Lower lobe of right lung (tissue), 2 donors: Measurements from ENCODE around the gene CHRNG. TPM values are rescaled to one million over a fixed set of nuclear protein-coding genes. Genes with fewer than 3 reads are reported as not detected.

ENCODE experiments used
- ATAC-seq, 2 donors: fragments of 200-7000 bp; cut with Tn5 transposase; one replicate each; pipeline ENCODE4 v1.9.1; 2020 to 2022; ENCODE audit warnings: mild to moderate bottlenecking in 2 of 2, moderate library complexity in 2 of 2
- DNase-seq: peaks from one replicate; pipeline ENCODE4 v3.0.0-alpha.2; 2020
- H3K27ac ChIP-seq: fragments of 200-600 bp; one replicate; pipeline ENCODE4 v1.8.0; 2022
- H3K27me3 ChIP-seq: fragments of 200-600 bp; one replicate; pipeline ENCODE4 v1.8.0; 2022; ENCODE audit warnings: low read depth
- H3K36me3 ChIP-seq: fragments of 200-600 bp; one replicate; pipeline ENCODE4 v1.8.0; 2022; ENCODE audit warnings: mild to moderate bottlenecking
- H3K4me1 ChIP-seq: fragments of 200-600 bp; one replicate; pipeline ENCODE4 v1.8.0; 2022
- H3K4me3 ChIP-seq: fragments of 200-600 bp; one replicate; pipeline ENCODE4 v1.8.0; 2022; ENCODE audit warnings: mild to moderate bottlenecking
- H3K9me3 ChIP-seq: fragments of 200-600 bp; one replicate; pipeline ENCODE4 v1.8.0; 2022
- intact Hi-C: fragments of 100-400 bp; cut with DNase I; formaldehyde crosslinking; loops from one replicate; pipeline ENCODE4 v1.11.0; 2022
- total RNA-seq: library from RNA; stranded (reverse); fragmentation: NEBNext Ultra II Directional; extraction: Animal tissue kit (Norgen Biotek cat#: 25700); gene quantifications from one replicate; pipeline ENCODE4 v1.2.1, GENCODE V29; 2021
- TF ChIP-seq, protein P1 (sequence below): fragments of 200-600 bp; IDR thresholded peaks from one replicate; pipeline ENCODE4 v1.8.0; 2022; ENCODE audit warnings: antibody characterized with exemption, mild to moderate bottlenecking
- donor health status: DM: no; HTN: yes; CAD: no; lungs with severe emphysema.

Gene CHRNG
- total RNA-seq, 1 donor from 2014 or later: not detected

DNA sequence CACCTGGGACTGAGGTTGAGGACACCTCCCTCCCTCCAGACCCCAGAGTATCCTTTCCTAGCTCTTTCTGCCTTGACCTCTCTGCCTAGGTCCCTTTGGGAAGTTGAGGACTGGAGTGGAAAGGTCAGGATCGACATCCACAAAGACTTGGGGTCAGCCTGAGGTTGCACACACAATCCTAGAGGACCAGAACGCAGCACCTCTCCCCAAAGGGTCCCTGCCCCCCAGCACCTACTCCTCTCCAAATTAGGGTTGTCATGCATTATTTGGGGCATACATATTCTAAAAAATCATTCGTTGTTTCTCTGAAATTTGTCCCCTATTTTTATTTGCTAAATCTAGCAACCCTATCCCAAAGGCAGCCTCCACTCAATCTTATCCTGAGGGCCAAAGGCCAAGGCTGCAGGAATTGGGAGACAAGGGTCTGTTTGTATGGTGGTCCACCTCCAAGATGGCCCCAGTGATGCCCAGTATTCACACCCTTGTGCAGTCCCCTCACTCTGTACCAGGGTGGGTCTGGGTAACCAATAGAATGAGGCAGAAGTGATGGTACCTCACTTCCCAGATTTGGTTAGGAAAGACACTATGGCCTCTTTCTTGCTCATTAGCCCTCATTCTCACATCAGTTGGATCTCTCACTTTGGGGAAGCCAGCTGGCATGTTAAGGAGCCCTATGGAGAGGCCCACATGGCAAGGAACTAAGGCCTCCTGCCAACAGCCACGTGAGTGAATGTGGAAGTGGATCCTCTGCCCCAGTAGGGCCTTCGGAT, 3.5 kb upstream of the CHRNG start:
- Histone ChIP-seq H3K36me3 (no peaks in the 10 kb centered on the region), H3K27me3 (peaks cover 5% of the 10 kb centered on the region), H3K4me1 (no peaks in the 10 kb centered on the region), H3K9me3 (no peaks in the 10 kb centered on the region), H3K4me3 (no peak overlapping the region), H3K27ac (no peak overlapping the region)
- intact Hi-C loops: no loop called here
- ATAC-seq: no peak
- DNase-seq: no peak
- TF ChIP-seq, protein P1, sequence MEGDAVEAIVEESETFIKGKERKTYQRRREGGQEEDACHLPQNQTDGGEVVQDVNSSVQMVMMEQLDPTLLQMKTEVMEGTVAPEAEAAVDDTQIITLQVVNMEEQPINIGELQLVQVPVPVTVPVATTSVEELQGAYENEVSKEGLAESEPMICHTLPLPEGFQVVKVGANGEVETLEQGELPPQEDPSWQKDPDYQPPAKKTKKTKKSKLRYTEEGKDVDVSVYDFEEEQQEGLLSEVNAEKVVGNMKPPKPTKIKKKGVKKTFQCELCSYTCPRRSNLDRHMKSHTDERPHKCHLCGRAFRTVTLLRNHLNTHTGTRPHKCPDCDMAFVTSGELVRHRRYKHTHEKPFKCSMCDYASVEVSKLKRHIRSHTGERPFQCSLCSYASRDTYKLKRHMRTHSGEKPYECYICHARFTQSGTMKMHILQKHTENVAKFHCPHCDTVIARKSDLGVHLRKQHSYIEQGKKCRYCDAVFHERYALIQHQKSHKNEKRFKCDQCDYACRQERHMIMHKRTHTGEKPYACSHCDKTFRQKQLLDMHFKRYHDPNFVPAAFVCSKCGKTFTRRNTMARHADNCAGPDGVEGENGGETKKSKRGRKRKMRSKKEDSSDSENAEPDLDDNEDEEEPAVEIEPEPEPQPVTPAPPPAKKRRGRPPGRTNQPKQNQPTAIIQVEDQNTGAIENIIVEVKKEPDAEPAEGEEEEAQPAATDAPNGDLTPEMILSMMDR: no peak

DNA sequence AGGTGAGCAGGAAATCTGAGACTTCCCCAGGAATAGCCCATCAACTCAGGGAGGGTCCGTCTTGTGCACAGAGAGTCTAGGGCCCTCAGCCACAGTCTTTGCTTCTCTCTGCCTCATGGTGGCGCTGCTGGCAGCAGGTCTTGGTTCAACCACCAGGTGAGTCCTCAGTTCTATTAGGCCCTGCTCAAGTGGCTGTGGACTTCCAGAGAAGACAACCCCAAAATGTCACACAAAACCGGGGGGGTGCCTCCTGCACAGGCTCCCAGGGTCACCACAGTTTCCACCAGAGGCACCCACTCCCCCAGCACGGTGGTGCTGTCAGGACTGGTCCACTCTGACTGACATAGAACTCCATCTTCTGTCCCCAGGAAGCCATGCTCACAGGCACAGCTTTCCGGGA, 2.4 kb upstream of the CHRNG start:
- DNase-seq (peak; percentile 54), ATAC-seq (peak in 1 of 2 donors; percentile 24)
- Histone ChIP-seq H3K36me3 (no peaks in the 10 kb centered on the region), H3K27ac (no peak overlapping the region), H3K9me3 (no peaks in the 10 kb centered on the region), H3K27me3 (peaks cover 5% of the 10 kb centered on the region), H3K4me3 (no peak overlapping the region), H3K4me1 (no peaks in the 10 kb centered on the region)
- intact Hi-C loops: no loop called here
- TF ChIP-seq, protein P1: peak; percentile 37

DNA sequence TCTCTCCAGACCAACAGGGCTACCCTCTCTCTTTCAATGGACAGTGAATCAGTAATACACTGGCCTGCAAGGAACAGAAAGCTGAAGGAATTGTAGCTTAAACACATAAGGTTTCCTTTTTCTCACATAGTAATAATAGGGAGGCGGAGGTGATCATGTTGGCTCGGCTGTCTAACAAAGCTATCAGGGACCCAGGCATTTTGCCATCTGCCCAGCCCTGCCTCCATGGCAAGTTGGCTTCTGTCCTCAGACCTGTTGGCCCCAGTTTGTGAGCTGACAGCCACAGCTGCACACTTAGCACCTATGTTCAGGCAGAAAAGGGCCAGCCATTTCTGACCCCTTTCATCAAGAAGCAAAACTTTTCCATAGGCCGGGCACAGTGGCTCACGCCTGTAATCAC, 2.0 kb upstream of the CHRNG start:
- intact Hi-C loops: no loop called here
- TF ChIP-seq, protein P1: no peak
- no peaks in the 10 kb centered on the region for H3K9me3 ChIP-seq
- no peak overlapping the region for H3K27ac ChIP-seq
- no peak for ATAC-seq
- no peaks in the 10 kb centered on the region for H3K36me3 ChIP-seq
- peaks cover 5% of the 10 kb centered on the region for H3K27me3 ChIP-seq
- H3K4me1 ChIP-seq: no peaks in the 10 kb centered on the region
- H3K4me3 ChIP-seq: no peak overlapping the region
- DNase-seq: peak; percentile 32

DNA sequence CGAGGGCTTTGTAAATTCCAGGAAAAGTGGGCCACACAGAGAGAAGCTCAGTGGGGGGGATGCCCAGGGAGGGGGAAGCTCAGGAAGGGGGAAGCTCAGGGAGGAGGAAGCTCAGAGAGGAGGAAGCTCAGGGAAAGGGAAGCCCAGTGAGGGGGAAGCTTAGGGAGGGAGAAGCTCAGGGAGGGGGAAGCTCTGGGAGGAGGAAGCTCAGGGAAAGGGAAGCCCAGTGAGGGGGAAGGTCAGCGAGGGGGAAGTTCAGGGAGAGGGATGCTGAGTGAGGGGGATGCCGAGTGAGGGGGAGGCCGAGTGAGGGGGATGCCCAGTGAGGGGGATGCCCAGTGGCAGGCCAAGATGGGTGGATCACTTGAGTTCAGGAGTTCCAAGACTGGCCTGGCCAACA, 821 bp upstream of the CHRNG start:
- Histone ChIP-seq H3K27me3 (peaks cover 5% of the 10 kb centered on the region), H3K36me3 (no peaks in the 10 kb centered on the region), H3K4me3 (no peak overlapping the region), H3K9me3 (no peaks in the 10 kb centered on the region), H3K4me1 (no peaks in the 10 kb centered on the region), H3K27ac (no peak overlapping the region)
- intact Hi-C loops: no loop called here
- TF ChIP-seq, protein P1: no peak
- ATAC-seq (peak; percentile 33 to 57), DNase-seq (peak; percentile 46)

DNA sequence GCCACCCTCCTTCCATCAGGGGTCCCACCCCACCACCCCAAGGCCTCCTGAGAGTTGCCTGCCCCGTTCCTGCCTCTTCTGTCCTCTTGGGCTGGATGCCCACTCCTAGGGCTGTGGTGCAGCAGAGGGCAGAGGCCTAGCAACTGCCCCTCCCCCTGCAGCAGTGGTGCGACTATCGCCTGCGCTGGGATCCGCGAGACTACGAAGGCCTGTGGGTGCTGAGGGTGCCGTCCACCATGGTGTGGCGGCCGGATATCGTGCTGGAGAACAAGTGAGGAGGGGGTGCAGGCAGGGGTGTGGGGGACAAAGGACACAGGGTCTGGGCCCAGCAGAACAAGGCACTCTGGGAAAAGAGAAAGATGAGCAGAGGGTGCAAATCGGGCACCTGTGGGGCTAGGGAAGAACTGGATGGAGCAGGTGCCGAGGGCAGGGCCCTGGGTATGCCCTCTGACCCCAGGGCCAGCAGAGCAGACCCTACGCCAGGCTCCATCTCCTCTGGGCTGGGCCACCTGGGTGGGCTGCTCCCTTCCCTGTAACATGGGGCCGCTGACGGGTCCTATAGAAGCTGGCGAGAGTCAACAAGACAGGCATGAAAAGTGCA, 1.0 kb downstream of the CHRNG start:
- H3K9me3 ChIP-seq: no peaks in the 10 kb centered on the region
- no peak for ATAC-seq
- TF ChIP-seq, protein P1: no peak
- no peak overlapping the region for H3K4me3 ChIP-seq
- H3K27me3 ChIP-seq: peaks cover 5% of the 10 kb centered on the region
- no peak overlapping the region for H3K27ac ChIP-seq
- intact Hi-C loops: no loop called here
- H3K4me1 ChIP-seq: no peaks in the 10 kb centered on the region
- peak; percentile 43 for DNase-seq
- H3K36me3 ChIP-seq: no peaks in the 10 kb centered on the region
